ENCODE results near the gene COG5.

The COG5 gene

DNA sequence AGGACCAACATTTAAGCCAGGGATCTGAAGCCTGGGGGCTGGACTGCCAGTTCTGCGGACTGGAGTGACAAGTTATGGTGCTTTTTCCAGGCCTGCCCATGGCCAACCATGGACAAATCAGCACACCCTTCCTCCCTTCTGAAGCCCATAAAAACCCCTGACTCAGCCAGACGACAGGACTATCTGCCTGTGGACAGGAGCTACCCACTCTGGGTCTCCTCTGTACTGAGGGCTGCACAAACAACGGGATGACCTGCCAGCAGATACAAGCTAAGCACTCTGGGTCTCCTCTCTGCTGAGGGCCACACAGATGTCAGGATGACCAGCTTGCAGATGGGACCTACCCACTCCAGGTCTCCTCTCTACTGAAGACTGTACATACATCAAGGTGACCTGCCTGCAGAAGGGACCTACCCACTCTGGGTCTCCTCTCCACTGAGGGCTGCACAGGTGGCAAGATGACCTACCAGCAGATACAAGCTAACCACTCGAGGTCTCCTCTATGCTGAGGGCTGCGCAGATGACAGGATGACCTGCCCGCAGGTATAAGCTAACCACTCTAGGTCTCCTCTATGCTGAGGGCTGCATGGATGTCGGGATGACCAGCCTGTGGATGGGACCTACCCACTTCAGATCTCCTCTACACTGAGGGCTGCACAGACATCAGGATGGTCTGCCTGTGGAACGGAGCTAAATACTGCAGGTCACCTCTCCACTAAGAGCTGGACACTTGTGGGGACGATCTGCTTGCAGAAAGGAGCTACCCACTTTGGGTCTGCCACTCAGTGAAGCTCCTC, 204.0 kb downstream of the COG5 start:
- Histone ChIP-seq H3K9me3 (ENCODE audit: control insufficient read depth, low read length) (no peaks in the 10 kb centered on the region), H3K36me3 (ENCODE audit: control insufficient read depth, insufficient read depth, low read length) (peaks cover 27% of the 10 kb centered on the region), H3K27ac (ENCODE audit: insufficient read depth, low read depth, low read length, poor library complexity, severe bottlenecking) (no peak overlapping the region), H3K4me3 (ENCODE audit: insufficient read depth, low read depth, low read length) (no peak overlapping the region), H3K27me3 (ENCODE audit: control insufficient read depth, insufficient read depth, low read length, poor library complexity, severe bottlenecking) (no peaks in the 10 kb centered on the region), H3K4me1 (ENCODE audit: control insufficient read depth, insufficient read depth, low read length) (no peaks in the 10 kb centered on the region)
- 85 to 86% methylated on average over 9 of the region's 9 CpGs for WGBS, 2 experiments

DNA sequence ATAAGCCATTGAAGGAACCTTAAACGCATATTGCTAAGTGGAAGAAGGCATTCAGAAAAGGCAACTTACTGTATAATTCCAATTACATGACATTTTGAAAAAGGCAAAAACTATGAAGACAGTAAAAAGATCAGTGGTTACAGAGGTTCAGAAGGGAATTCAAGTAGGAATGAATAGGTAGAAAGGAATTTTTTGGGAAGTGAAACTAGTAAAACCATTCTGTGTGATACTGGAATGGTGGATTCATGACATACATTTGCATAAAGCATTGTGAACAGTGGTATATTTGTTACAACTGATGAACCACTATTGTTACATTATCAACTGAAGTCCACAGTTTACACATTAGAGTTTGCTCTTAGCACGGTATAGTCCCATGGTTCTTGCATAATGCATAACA, 208.1 kb downstream of the COG5 start:
- H3K27ac ChIP-seq (ENCODE audit: insufficient read depth, low read depth, low read length, poor library complexity, severe bottlenecking) = no peak overlapping the region
- no peaks in the 10 kb centered on the region for H3K27me3 ChIP-seq (ENCODE audit: control insufficient read depth, insufficient read depth, low read length, poor library complexity, severe bottlenecking)
- H3K36me3 ChIP-seq (ENCODE audit: control insufficient read depth, insufficient read depth, low read length) = peaks cover 15% of the 10 kb centered on the region
- H3K4me3 ChIP-seq (ENCODE audit: insufficient read depth, low read depth, low read length) = no peak overlapping the region
- 95 to 100% methylated on average over 2 of the region's 2 CpGs for WGBS, 2 experiments
- H3K9me3 ChIP-seq (ENCODE audit: control insufficient read depth, low read length) = no peaks in the 10 kb centered on the region
- no peaks in the 10 kb centered on the region for H3K4me1 ChIP-seq (ENCODE audit: control insufficient read depth, insufficient read depth, low read length)

DNA sequence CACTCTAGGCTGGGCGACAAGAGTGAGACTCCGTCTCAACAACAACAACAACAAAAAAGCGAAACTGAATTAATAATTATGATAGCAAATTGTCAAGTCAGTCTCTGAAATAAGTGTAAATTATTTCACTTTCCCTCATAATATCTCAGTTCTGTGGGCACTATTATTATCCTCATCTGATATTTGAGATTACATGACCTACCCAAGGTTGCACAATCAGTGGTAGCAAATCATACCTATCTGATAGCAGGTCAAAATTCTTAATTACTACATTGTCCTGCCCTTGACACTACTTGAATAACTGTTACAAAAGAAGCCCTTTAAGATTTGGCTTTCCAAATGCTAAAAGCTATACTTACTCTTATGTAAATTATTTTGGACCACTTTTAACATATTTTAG, 209.1 kb downstream of the COG5 start:
- Histone ChIP-seq H3K4me3 (ENCODE audit: insufficient read depth, low read depth, low read length) (no peak overlapping the region), H3K27ac (ENCODE audit: insufficient read depth, low read depth, low read length, poor library complexity, severe bottlenecking) (no peak overlapping the region), H3K9me3 (ENCODE audit: control insufficient read depth, low read length) (no peaks in the 10 kb centered on the region), H3K36me3 (ENCODE audit: control insufficient read depth, insufficient read depth, low read length) (peaks cover 5% of the 10 kb centered on the region), H3K4me1 (ENCODE audit: control insufficient read depth, insufficient read depth, low read length) (no peaks in the 10 kb centered on the region), H3K27me3 (ENCODE audit: control insufficient read depth, insufficient read depth, low read length, poor library complexity, severe bottlenecking) (no peaks in the 10 kb centered on the region)
- 92 to 100% methylated on average over 1 to 3 of the region's 3 CpGs for WGBS, 2 experiments

DNA sequence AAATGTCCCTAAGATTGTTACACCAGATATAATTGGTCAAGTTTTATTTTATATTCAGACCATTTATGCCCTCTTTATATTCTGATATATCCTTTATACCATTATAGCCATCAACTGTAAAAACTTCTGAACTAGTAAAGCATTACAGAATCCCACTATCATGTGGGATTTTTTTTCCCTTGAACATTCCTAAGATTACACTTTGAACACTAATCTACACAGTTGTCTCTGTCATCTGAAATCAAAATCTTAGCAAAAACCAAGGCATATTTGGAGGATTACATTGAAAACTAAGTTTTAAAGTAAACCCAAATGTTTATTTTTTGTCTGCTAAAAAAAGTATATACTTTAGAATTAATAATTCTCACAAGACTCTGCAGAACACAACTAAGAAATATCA, 210.0 kb downstream of the COG5 start:
- H3K9me3 ChIP-seq (ENCODE audit: control insufficient read depth, low read length) = no peaks in the 10 kb centered on the region
- no peaks in the 10 kb centered on the region for H3K4me1 ChIP-seq (ENCODE audit: control insufficient read depth, insufficient read depth, low read length)
- no peak overlapping the region for H3K4me3 ChIP-seq (ENCODE audit: insufficient read depth, low read depth, low read length)
- H3K36me3 ChIP-seq (ENCODE audit: control insufficient read depth, insufficient read depth, low read length) = no peaks in the 10 kb centered on the region
- H3K27ac ChIP-seq (ENCODE audit: insufficient read depth, low read depth, low read length, poor library complexity, severe bottlenecking) = no peak overlapping the region
- H3K27me3 ChIP-seq (ENCODE audit: control insufficient read depth, insufficient read depth, low read length, poor library complexity, severe bottlenecking) = no peaks in the 10 kb centered on the region

DNA sequence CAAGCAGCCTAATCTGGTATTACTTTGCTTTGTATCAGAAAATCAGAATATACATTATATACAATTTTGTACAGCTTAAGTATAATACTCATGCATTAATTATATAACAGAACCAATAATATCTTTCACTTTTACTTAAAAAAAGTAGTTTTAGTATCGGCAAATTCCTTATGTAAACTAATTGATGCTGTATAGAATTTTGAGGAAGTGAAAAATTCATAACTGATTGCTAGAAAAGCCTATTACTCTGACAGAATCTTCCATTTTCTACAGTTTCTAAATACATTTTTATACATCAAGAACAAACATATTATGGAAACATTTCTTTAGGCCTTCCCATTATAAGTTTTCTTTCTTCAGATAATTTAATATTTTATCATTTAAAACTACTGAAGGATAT, 217.8 kb downstream of the COG5 start:
- Histone ChIP-seq H3K27ac (ENCODE audit: insufficient read depth, low read depth, low read length, poor library complexity, severe bottlenecking) (no peak overlapping the region), H3K4me1 (ENCODE audit: control insufficient read depth, insufficient read depth, low read length) (no peaks in the 10 kb centered on the region), H3K27me3 (ENCODE audit: control insufficient read depth, insufficient read depth, low read length, poor library complexity, severe bottlenecking) (no peaks in the 10 kb centered on the region), H3K9me3 (ENCODE audit: control insufficient read depth, low read length) (no peaks in the 10 kb centered on the region), H3K36me3 (ENCODE audit: control insufficient read depth, insufficient read depth, low read length) (no peaks in the 10 kb centered on the region), H3K4me3 (ENCODE audit: insufficient read depth, low read depth, low read length) (no peak overlapping the region)
- no CpG with 5 or more reads among the region's 1 CpG for WGBS, 2 experiments

DNA sequence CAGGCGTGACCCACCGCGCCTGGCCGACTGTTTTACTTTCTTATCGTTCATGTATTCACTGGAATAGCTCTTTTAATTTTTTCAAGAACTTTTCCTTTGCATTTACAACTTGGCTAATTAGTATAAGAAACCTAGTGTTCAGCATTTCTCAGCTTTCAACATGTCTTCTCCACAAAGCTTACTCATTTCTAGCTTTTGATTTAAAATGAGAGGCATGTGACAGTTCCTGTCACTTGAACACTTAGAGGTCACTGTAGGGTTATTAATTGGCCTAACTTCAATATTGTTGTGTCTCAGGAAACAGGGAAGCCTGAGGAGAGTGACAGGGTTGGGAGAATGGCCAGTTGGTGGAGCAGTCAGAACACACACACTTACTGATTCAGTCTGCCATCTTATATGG, 218.9 kb downstream of the COG5 start:
- Histone ChIP-seq H3K4me1 (ENCODE audit: control insufficient read depth, insufficient read depth, low read length) (no peaks in the 10 kb centered on the region), H3K27ac (ENCODE audit: insufficient read depth, low read depth, low read length, poor library complexity, severe bottlenecking) (no peak overlapping the region), H3K27me3 (ENCODE audit: control insufficient read depth, insufficient read depth, low read length, poor library complexity, severe bottlenecking) (no peaks in the 10 kb centered on the region), H3K4me3 (ENCODE audit: insufficient read depth, low read depth, low read length) (no peak overlapping the region), H3K36me3 (ENCODE audit: control insufficient read depth, insufficient read depth, low read length) (no peaks in the 10 kb centered on the region), H3K9me3 (ENCODE audit: control insufficient read depth, low read length) (no peaks in the 10 kb centered on the region)
- 95 to 97% methylated on average over 5 of the region's 5 CpGs for WGBS, 2 experiments

DNA sequence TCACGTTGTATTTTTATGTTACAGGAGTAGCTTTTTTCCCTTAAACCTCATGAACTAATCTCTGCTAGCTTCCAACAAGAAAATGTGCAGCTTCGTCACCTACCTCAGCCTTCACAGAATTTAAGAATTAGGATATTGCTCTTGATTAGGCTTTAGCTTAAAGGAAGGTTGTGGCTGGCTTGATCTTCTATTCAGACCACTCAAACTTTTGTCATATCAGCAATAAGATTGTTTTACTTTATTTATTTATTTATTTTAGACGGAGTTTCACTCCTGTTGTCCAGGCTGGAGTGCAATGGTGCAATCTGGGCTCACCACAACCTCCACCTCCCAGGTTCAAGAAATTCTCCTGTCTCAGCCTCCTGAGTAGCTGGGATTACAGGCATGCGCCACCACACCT, 219.4 kb downstream of the COG5 start:
- H3K4me3 ChIP-seq (ENCODE audit: insufficient read depth, low read depth, low read length) = no peak overlapping the region
- 93 to 97% methylated on average over 4 of the region's 4 CpGs for WGBS, 2 experiments
- H3K27ac ChIP-seq (ENCODE audit: insufficient read depth, low read depth, low read length, poor library complexity, severe bottlenecking) = no peak overlapping the region
- H3K27me3 ChIP-seq (ENCODE audit: control insufficient read depth, insufficient read depth, low read length, poor library complexity, severe bottlenecking) = no peaks in the 10 kb centered on the region
- no peaks in the 10 kb centered on the region for H3K4me1 ChIP-seq (ENCODE audit: control insufficient read depth, insufficient read depth, low read length)
- no peaks in the 10 kb centered on the region for H3K36me3 ChIP-seq (ENCODE audit: control insufficient read depth, insufficient read depth, low read length)
- no peaks in the 10 kb centered on the region for H3K9me3 ChIP-seq (ENCODE audit: control insufficient read depth, low read length)

DNA sequence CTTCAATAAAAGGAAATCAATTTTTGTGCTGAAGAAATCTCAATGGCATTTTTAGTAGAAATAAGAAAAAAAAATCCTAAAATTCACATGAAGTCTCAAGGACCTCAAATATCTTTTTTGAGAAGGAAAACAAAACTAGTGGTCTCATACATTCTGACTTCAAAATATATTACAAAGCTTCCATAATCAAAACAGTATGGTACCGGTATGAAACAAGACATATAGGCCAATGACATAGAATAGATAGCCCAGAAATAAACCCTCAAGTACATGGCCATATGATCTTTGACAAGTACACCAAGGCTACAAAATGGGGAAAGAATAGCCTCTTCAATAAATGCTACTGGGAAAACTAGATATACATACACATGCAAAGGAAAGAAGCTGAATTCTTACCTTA, 225.6 kb downstream of the COG5 start:
- H3K4me3 ChIP-seq (ENCODE audit: insufficient read depth, low read depth, low read length) = no peak overlapping the region
- no peak overlapping the region for H3K27ac ChIP-seq (ENCODE audit: insufficient read depth, low read depth, low read length, poor library complexity, severe bottlenecking)
- no peaks in the 10 kb centered on the region for H3K4me1 ChIP-seq (ENCODE audit: control insufficient read depth, insufficient read depth, low read length)
- H3K9me3 ChIP-seq (ENCODE audit: control insufficient read depth, low read length) = no peaks in the 10 kb centered on the region
- no peaks in the 10 kb centered on the region for H3K27me3 ChIP-seq (ENCODE audit: control insufficient read depth, insufficient read depth, low read length, poor library complexity, severe bottlenecking)
- H3K36me3 ChIP-seq (ENCODE audit: control insufficient read depth, insufficient read depth, low read length) = no peaks in the 10 kb centered on the region
- WGBS, 2 experiments = 100% methylated on average over 1 of the region's 1 CpG

DNA sequence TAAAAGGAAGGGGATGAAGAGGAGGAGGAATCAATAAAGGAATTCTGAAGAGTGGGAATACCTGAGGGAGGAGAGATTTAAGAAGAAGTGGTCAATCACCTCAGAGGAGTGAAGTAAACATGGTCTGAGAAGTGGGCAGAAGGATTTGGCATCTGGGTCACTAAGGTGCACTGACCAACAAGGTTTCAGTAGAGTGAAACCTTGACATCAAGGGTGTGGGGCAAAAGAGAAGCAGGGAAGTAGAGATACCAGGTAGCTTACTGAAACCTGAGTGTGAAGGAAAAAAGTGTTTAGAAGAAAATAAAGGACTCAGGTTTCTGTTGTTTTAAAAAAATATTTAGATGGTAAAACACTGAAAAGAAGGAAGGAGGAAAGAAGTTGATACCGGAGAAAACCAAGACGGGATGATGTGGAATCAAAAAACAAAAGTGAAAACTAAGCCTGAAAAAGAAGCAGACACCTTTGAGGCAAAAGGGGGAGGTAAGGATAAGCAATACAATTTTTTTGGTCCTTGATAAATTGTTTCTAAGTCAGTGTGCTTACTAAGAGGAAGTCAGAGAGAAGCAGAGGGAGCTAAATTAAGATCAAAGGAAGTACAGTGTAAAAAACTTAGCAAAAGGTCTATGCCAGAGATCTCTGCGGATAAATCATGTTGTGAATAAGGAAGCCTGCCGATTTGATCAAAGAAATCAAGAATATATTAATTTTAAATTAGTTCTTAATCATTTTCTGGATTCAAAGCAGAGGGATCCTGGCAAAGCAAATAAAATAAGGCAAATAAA, 231.0 kb downstream of the COG5 start:
- H3K27me3 ChIP-seq (ENCODE audit: control insufficient read depth, insufficient read depth, low read length, poor library complexity, severe bottlenecking) = no peaks in the 10 kb centered on the region
- no peaks in the 10 kb centered on the region for H3K4me1 ChIP-seq (ENCODE audit: control insufficient read depth, insufficient read depth, low read length)
- 98% methylated on average over 3 to 4 of the region's 4 CpGs for WGBS, 2 experiments
- no peak overlapping the region for H3K27ac ChIP-seq (ENCODE audit: insufficient read depth, low read depth, low read length, poor library complexity, severe bottlenecking)
- no peaks in the 10 kb centered on the region for H3K36me3 ChIP-seq (ENCODE audit: control insufficient read depth, insufficient read depth, low read length)
- no peaks in the 10 kb centered on the region for H3K9me3 ChIP-seq (ENCODE audit: control insufficient read depth, low read length)
- no peak overlapping the region for H3K4me3 ChIP-seq (ENCODE audit: insufficient read depth, low read depth, low read length)

DNA sequence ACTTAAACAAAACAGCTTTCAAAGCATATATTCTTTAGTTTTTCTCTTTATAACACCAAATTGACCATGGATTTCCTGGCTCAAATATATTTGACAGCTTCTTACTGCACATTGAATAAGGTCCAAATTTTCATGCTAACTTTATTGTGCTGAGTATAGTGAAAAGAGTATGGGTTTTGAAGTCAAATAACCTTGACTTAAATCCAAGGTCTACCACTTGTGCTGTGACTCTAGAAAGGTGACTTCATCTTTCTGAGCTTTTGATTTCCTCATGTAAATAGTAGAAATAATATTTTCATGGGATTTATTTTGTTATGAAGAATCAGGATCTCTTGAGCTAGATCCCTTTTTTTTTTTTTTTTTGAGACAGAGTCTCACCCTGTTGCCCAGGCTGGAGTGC, 233.2 kb downstream of the COG5 start:
- Histone ChIP-seq H3K4me3 (ENCODE audit: insufficient read depth, low read depth, low read length) (no peak overlapping the region), H3K9me3 (ENCODE audit: control insufficient read depth, low read length) (no peaks in the 10 kb centered on the region), H3K36me3 (ENCODE audit: control insufficient read depth, insufficient read depth, low read length) (no peaks in the 10 kb centered on the region), H3K27me3 (ENCODE audit: control insufficient read depth, insufficient read depth, low read length, poor library complexity, severe bottlenecking) (no peaks in the 10 kb centered on the region), H3K27ac (ENCODE audit: insufficient read depth, low read depth, low read length, poor library complexity, severe bottlenecking) (no peak overlapping the region), H3K4me1 (ENCODE audit: control insufficient read depth, insufficient read depth, low read length) (no peaks in the 10 kb centered on the region)
